HG02798 (cell line): ENCODE results near the gene PTPRU.
"Not testable (repeated sequence)": the region's sequence is repeated elsewhere in the genome, so short reads cannot be mapped to it uniquely, and the experiment has no call there.

Source experiments
- ATAC-seq: cut with Tn5 transposase; IDR thresholded peaks from one replicate; pipeline ENCODE4 v1.9.1; 2021; ENCODE audit warnings: mild to moderate bottlenecking; ENCODE audit not compliant: unreplicated experiment, poor library complexity

PTPRU gene

GRCh38 chr1:29311352-29312030 lies 75.2 kb downstream of the PTPRU start:
- ATAC-seq, result no peak

DNA sequence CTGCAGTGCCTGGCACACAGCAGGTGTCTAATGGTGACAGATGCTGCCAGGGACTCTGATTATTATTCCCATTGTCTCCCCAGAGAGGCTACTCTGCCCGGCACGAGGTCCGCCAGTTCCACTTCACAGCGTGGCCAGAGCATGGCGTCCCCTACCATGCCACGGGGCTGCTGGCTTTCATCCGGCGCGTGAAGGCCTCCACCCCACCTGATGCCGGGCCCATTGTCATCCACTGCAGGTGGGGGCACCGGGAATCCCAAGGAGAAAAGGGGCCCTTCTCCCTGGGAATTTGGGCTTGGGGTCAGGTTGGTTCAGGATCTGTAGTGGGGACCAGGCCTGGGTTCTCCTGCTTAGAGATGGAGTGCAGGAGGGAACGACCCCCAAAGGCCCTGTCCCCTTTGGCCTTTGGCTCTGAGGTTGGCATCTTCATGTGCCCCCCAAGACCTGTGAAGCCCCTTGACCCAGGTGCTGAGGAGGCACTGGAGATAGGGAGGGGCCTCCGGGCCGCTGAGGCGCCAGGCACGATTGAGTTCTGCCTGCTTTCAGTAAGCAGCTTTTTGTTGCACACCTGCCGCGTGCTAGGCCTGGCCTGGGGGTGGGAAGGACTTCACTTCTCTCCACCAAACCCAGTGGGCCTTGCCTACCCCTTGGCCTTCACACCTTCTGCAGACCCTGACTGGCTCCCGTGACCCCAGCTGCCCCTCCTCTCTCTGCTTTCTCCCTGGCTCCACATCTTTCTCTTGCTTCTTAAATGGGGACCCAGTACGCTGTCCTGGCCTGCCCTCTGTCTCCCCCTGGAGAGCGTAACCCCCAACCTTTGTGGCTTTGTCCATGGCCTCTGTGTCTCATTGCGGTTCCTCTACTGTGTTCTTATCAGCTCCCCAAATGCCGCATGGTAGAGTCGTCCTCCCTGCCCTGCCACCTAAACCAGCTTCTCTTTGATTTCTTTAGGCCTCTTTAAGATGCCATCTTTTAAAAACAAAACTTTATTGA lies 76.4 kb downstream of the PTPRU start:
- no peak for ATAC-seq

- ATAC-seq, result not testable (repeated sequence)
These were observed 78.4 kb downstream of the PTPRU start for GRCh38 chr1:29314685-29315084.

DNA sequence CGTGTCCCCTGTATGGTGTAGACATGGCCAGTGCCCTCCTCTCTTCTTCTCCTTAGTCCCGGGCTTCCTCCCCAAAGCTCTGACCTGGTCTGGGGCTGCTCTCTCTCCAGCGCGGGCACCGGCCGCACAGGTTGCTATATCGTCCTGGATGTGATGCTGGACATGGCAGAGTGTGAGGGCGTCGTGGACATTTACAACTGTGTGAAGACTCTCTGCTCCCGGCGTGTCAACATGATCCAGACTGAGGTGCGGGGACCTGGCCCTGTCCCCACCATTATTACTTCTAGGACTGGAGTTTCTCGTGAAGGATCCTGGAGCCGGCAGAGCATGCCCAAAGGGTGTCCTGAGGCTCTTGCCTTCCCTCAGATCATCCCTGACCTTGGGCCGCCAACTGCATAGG lies 78.9 kb downstream of the PTPRU start:
- ATAC-seq, result no peak

DNA sequence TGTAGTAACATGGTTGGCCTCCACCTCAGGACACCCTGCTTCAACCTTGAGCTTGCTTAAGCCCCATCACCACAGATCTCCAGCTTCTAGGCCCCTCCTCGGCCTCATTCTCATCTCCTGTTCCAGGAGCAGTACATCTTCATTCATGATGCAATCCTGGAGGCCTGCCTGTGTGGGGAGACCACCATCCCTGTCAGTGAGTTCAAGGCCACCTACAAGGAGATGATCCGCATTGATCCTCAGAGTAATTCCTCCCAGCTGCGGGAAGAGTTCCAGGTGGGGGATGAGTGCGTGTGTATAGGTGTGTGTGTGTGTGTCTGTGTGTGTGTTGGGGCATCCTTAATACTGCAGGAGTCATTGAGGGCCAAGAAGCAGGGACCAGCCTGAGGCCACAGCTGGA lies 79.6 kb downstream of the PTPRU start:
- no peak for ATAC-seq

GRCh38 chr1:29317063-29317915 lies 81.0 kb downstream of the PTPRU start:
- no peak for ATAC-seq

DNA sequence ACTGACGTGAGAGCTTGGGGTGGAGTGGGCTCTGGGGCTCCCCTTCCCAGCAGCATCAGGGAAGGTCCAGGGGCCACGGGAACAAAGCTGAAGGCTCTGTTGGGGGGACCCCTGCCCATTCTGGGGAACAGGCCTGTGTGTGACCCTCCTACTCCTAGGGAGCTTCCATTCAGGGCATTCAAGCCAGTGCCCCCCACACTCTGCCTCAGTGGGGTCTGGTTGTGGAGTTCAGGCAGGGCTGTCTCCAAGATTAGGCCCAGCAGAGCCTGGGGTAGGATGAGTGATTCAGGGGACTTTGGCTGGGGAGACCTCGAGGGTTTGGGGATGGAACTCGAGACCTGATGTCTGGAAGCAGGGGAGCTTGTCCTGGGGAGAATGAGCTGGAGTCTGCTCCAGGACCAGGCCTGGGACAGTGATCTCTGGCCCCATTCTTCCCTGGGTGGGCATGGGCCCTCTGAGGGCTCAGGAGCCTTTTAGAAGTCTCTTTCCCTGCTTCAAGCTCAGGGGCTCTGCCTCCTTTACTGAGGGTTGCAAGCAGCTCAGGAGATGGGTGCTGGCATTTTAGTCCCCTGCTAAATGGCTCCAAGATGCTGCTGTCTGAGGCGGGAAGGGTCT lies 81.7 kb downstream of the PTPRU start:
- ATAC-seq, result no peak

DNA sequence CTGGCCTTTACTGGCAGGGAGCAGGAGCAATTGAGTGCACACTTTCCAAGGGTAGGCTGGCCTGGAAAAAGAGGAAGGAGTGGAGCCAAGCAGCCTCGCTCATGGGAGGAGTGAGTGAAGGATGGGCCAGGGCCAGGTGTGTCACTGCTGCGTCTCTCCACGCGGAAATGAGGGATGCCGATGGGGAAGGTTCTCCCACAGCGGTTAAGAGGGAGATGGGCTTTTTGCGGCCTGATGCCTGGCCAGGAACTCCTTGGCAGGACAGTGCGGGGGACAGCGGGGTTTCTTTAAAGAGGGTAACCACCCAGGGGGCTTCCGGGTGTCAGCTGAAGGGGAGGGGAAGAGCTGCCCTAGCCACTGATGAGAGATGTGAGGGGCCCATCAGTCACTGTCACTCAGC lies 82.4 kb downstream of the PTPRU start:
- ATAC-seq, result no peak

GRCh38 chr1:29319300-29320110 lies 83.2 kb downstream of the PTPRU start:
- no peak for ATAC-seq

DNA sequence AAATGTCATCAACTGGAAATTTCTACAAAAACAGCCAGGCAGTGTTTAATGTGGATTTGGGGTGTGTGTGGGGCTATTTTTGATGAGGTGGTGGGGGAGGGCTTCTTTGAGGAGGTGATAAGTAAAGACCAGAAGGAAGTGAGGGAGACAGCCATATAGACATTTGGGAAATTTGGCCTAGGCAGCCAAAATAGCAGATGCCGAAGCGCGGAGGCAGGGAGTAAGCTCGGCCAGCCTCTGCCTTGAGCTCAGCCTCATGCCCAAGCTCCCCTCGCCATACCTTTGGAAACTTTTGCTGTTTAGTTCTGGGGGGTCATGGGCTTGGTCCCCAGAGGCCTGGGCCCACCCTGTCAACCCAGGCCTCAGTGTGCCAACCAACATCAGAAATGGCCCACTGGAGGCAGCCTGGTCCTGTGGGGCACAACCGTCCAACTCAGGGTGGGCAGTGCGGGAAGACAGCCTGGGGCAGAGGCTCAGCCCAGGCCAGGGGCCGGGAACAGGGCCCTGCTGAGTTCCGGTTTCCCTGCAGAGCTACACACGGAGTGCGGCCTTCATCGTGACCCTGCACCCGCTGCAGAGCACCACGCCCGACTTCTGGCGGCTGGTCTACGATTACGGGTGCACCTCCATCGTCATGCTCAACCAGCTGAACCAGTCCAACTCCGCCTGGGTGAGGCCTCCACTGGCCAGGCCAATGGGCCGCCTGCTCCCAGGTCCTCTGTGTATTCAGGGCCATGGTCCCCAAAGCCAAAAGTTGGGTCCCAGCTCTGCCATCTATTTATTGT lies 84.0 kb downstream of the PTPRU start:
- no peak for ATAC-seq

DNA sequence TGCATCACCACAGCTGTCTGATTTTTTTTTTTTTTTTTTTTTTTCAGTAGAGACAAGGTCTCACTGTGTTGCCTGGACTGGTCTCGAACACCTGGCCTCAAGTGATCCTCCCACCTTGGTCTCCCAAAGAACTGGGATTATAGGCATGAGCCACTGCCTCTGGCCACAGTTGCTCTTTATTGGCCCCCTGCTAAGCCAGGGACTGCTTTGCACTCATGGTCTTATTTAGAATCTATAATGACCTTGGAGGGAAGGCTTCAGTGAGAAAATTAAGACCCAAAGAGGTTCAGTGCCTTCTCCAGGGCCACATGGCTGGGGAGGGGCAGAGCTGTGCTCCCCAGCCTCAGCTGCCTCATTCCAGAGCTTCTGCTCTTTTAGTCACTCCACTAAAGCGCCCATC lies 84.9 kb downstream of the PTPRU start:
- ATAC-seq, result no peak

DNA sequence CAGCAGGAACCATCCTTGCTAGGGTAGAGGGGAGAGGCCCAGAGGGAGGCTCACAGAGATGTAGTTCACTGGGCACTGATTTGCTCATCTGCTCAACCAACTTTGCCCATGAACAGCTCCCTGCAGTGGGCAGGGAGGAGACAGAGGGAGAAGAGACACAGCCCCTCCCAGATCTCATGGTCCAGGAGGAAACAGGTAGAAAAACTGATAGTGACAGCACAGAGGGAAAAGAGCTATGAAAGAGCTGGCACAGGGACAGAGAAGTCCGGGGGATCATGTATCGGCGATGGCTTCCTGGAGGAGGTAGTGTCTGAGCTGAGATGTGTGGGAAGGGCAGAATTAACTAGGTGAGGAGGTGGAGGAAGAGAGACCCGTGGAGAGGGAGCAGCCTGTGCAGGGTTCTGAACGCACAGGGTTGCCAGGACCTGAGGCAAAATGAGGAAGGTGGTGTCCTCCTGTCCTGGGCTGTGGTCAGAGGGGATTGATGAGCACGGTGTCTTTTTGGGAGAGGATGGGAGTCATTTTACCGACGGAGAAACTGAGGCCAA lies 85.9 kb downstream of the PTPRU start:
- no peak for ATAC-seq

DNA sequence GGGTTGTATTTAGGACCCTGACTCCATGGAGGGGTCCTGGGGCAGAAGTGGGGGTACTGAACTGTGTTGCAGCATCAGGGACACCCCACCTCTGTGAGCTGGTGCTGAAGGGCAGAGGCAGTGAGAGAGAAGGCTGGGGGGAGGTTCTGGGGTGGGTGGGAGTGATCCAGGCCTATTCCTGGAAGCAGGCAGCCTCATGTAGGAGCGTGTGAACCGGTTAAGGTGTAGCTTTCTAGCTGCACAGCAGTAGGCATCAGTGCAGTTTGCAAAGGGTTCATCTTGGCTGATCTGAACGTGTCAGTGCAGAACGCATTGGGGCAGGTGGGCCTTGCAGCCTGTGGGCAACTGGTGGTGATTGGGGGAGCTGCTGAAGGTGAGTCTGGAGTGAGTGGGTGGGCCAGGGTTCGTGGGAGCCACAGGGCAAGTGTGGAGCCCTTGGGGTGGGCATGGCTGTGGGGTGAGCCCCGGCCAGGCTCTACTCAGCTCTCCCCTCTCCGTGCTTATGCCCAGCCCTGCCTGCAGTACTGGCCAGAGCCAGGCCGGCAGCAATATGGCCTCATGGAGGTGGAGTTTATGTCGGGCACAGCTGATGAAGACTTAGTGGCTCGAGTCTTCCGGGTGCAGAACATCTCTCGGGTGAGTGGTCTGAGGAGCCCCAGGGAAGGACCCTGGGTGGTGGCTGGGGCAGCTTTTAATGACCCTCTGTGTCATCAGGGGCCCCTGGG lies 86.7 kb downstream of the PTPRU start:
- no peak for ATAC-seq

GRCh38 chr1:29323636-29324035 lies 87.3 kb downstream of the PTPRU start:
- no peak for ATAC-seq

GRCh38 chr1:29324202-29324601 lies 87.9 kb downstream of the PTPRU start:
- ATAC-seq, result no peak

GRCh38 chr1:29324771-29325351 lies 88.5 kb downstream of the PTPRU start:
- no peak for ATAC-seq

GRCh38 chr1:29325675-29326074 lies 89.4 kb downstream of the PTPRU start:
- no peak for ATAC-seq
